Glutamatergic neuron (in vitro differentiated cells): ENCODE data around the gene PIK3C2G. TPM values are rescaled to one million over a fixed set of nuclear protein-coding genes. Genes with fewer than 3 reads are reported as not detected.
A peak's percentile ranks its signal among the peaks of the same experiment; 100 is the strongest.

ENCODE experiments used
- DNase-seq: peaks from one replicate; pipeline ENCODE4 v3.0.0; 2022
- H3K27ac Mint-ChIP-seq: one replicate; pipeline ENCODE4 v1.8.0; 2020; ENCODE audit warnings: mild to moderate bottlenecking, mixed read lengths, inconsistent platforms; ENCODE audit not compliant: unreplicated experiment
- H3K27me3 Mint-ChIP-seq: one replicate; pipeline ENCODE4 v1.8.0; 2020; ENCODE audit warnings: mild to moderate bottlenecking, moderate library complexity, mixed read lengths, inconsistent platforms; ENCODE audit not compliant: unreplicated experiment
- H3K36me3 Mint-ChIP-seq: one replicate; pipeline ENCODE4 v1.8.0; 2020; ENCODE audit warnings: mild to moderate bottlenecking, mixed read lengths, inconsistent platforms; ENCODE audit not compliant: unreplicated experiment
- H3K4me1 Mint-ChIP-seq: one replicate; pipeline ENCODE4 v1.8.0; 2020; ENCODE audit warnings: mild to moderate bottlenecking, low read depth, mixed read lengths, inconsistent platforms; ENCODE audit not compliant: unreplicated experiment
- H3K4me3 Mint-ChIP-seq: one replicate; pipeline ENCODE4 v1.8.0; 2020; ENCODE audit warnings: mild to moderate bottlenecking, mixed read lengths, inconsistent platforms; ENCODE audit not compliant: unreplicated experiment
- H3K9me3 Mint-ChIP-seq: one replicate; pipeline ENCODE4 v1.8.0; 2020; ENCODE audit warnings: mild to moderate bottlenecking, moderate library complexity, mixed read lengths, inconsistent platforms; ENCODE audit not compliant: unreplicated experiment
- CTCF ChIP-seq: fragments of 200-600 bp; sonication (generic); IDR thresholded peaks from one replicate; pipeline ENCODE4 v1.5.0; 2021; ENCODE audit not compliant: partially characterized antibody, unreplicated experiment
- total RNA-seq: library from RNA; stranded (reverse); fragmentation: NEBNext Ultra II Directional; extraction: Animal tissue kit (Norgen Biotek cat#: 25700); gene quantifications from one replicate; pipeline ENCODE4 v1.2.1, GENCODE V29; 2021; ENCODE audit not compliant: unreplicated experiment

Gene PIK3C2G
- total RNA-seq, 1 donor from 2014 or later, result not detected

GRCh38 chr12:18549598-18549997, 288.3 kb downstream of the PIK3C2G start:
- Mint-ChIP-seq H3K9me3 (peaks cover 1% of the 10 kb centered on the region), H3K36me3 (no peaks in the 10 kb centered on the region), H3K27me3 (no peaks in the 10 kb centered on the region), H3K4me3 (no peak overlapping the region), H3K4me1 (peaks cover 30% of the 10 kb centered on the region), H3K27ac (peak overlapping the region; percentile 7)
- TF ChIP-seq CTCF, result peak; percentile 66
- DNase-seq, result no peak

GRCh38 chr12:18551106-18551505, 289.8 kb downstream of the PIK3C2G start:
- H3K9me3 Mint-ChIP-seq, result peaks cover 1% of the 10 kb centered on the region
- DNase-seq, result no peak
- H3K27ac Mint-ChIP-seq, result peak overlapping the region; percentile 76
- no peaks in the 10 kb centered on the region for H3K27me3 Mint-ChIP-seq
- TF ChIP-seq CTCF, result no peak
- H3K36me3 Mint-ChIP-seq, result no peaks in the 10 kb centered on the region
- H3K4me3 Mint-ChIP-seq, result no peak overlapping the region
- peaks cover 27% of the 10 kb centered on the region for H3K4me1 Mint-ChIP-seq

DNA sequence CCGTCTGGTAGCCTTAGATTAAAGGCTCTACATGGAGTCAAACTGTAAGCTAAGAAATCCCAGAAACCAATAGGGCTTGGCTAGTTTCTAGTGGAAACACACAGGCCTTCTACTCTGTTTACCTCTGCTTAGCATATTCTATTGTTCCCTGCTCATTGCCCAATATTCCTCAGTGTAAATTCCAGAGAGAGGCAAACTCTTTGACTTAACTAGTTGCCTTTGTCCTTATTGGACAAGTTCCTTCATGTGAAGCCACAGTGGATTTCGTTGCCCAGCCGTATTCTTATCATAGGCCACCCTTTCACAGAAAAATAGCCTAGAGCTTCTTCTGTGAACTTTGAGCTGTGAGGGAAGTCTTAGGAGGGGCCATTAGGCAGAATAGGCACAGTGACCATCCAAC, 290.4 kb downstream of the PIK3C2G start:
- no peak for DNase-seq
- Mint-ChIP-seq H3K4me1 (peaks cover 24% of the 10 kb centered on the region), H3K27ac (peak overlapping the region; percentile 45), H3K36me3 (no peaks in the 10 kb centered on the region), H3K27me3 (no peaks in the 10 kb centered on the region), H3K9me3 (peaks cover 1% of the 10 kb centered on the region), H3K4me3 (no peak overlapping the region)
- TF ChIP-seq CTCF, result no peak

DNA sequence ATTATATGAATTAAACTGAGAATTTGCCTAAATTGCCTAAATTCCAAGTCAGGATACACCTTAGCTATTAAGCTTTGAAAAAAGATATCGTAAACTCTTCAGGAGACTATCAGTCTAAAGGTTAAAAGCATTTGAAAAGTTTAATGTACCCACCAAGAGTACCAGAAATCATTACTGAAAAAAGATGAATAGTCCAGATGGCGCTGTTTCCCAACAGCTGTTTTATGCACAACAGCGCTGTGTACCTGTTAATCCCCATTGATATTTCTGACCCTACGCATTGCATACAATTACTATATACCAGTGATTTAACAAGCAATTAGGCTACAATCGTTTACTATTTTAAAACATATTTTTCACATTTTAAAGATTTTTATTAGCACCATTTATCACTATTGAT, 291.5 kb downstream of the PIK3C2G start:
- Mint-ChIP-seq H3K36me3 (no peaks in the 10 kb centered on the region), H3K27ac (peak overlapping the region; percentile 49), H3K27me3 (no peaks in the 10 kb centered on the region), H3K9me3 (peaks cover 1% of the 10 kb centered on the region), H3K4me1 (peaks cover 24% of the 10 kb centered on the region), H3K4me3 (no peak overlapping the region)
- no peak for TF ChIP-seq CTCF
- DNase-seq, result no peak

DNA sequence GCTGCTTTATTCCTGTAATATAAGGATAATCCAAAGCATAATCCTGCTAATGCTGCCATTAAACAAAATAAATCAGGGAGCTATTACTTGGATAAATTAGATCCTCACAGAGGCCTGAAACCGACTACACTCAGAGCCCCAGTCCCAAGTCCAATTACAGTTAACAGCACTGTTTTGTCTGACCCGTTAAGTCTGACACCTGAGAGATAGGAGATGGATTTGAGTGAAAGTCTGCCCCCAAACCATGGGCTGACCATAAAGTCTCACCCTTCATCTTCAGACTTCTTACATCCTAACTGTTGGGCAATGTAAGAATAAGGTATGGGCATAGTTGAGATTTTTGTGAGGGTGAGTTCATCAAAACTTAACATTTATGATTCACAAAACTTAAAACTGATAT, 294.8 kb downstream of the PIK3C2G start:
- Mint-ChIP-seq H3K36me3 (no peaks in the 10 kb centered on the region), H3K27ac (no peak overlapping the region), H3K4me3 (no peak overlapping the region), H3K27me3 (no peaks in the 10 kb centered on the region), H3K9me3 (peaks cover 1% of the 10 kb centered on the region), H3K4me1 (peaks cover 15% of the 10 kb centered on the region)
- TF ChIP-seq CTCF, result no peak
- no peak for DNase-seq
